ENCODE data around the gene RELL2.

Gene RELL2

DNA sequence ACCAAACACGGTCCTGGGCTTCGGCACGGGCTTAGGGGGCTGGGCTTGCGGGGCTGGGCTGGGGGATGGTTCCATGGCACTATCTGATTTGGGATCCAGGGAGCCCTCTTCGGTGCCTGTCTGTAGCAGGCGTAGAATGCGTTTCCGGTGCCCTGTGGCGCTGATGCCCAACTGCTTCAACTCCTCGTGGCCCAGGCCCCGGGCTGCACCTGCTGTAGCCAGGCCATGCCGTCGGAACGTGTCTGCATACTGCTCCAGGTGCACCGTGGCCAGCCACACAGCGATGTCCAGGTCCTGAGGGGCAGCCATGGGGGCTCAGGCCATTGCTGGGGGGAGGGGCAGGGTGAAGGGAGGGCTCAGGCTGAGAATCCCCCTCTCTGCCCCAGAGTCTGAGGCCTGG, 43.4 kb downstream of the RELL2 start:
- TF ChIP-seq, protein P1, sequence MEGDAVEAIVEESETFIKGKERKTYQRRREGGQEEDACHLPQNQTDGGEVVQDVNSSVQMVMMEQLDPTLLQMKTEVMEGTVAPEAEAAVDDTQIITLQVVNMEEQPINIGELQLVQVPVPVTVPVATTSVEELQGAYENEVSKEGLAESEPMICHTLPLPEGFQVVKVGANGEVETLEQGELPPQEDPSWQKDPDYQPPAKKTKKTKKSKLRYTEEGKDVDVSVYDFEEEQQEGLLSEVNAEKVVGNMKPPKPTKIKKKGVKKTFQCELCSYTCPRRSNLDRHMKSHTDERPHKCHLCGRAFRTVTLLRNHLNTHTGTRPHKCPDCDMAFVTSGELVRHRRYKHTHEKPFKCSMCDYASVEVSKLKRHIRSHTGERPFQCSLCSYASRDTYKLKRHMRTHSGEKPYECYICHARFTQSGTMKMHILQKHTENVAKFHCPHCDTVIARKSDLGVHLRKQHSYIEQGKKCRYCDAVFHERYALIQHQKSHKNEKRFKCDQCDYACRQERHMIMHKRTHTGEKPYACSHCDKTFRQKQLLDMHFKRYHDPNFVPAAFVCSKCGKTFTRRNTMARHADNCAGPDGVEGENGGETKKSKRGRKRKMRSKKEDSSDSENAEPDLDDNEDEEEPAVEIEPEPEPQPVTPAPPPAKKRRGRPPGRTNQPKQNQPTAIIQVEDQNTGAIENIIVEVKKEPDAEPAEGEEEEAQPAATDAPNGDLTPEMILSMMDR (IDR thresholded peaks at IDR 0.05): no peak
- TF ChIP-seq ZFX (IDR thresholded peaks at IDR 0.05; ENCODE audit: borderline replicate concordance): no peak
- H3K27ac ChIP-seq: no peak overlapping the region

DNA sequence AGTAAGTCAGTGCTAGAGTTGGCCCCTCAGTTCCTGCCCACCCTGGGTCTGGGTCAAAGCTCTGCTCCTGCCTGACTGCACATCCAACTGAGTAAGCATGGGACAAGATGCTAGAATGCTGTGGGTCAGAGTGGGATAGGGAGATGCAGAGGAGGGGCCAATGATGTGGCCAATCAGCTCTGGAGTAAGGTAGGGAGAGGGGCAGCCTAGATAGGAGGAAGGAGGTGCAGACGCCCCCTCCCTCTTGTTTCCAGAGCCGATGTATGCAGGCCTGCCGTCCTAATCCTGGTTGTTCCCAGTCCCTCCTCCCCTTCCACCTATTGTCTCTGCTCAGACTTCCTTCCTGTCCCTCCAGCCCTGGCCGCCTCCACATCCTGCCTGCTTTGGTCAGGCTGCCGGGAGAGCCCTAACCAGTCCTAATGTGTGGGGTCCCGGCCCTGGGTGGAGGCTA, 44.0 kb downstream of the RELL2 start:
- H3K27ac ChIP-seq: no peak overlapping the region
- TF ChIP-seq ZFX (IDR thresholded peaks at IDR 0.05; ENCODE audit: borderline replicate concordance): no peak
- TF ChIP-seq, protein P1 (IDR thresholded peaks at IDR 0.05): no peak

DNA sequence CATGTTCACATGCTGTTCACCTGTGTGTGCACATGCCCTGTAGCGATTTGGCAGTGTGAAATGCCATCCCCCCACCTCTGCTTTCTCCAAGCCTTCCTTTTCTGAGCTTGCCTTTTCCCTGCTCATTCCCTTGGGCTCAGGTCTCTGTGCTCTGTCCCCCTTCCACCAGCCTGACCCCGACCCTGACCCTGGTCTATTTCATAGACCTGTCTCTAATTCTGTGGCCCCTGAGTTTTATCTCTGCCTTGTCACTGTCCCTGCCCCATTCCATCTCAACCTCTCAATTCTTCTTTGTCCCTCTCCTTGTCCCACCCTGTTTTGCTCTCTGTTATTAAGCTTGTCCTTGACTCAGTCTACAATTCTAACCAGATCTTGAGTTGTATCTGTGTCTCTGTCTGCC, 44.5 kb downstream of the RELL2 start:
- TF ChIP-seq, protein P1 (IDR thresholded peaks at IDR 0.05): no peak
- TF ChIP-seq ZFX (IDR thresholded peaks at IDR 0.05; ENCODE audit: borderline replicate concordance): no peak
- H3K27ac ChIP-seq: no peak overlapping the region

DNA sequence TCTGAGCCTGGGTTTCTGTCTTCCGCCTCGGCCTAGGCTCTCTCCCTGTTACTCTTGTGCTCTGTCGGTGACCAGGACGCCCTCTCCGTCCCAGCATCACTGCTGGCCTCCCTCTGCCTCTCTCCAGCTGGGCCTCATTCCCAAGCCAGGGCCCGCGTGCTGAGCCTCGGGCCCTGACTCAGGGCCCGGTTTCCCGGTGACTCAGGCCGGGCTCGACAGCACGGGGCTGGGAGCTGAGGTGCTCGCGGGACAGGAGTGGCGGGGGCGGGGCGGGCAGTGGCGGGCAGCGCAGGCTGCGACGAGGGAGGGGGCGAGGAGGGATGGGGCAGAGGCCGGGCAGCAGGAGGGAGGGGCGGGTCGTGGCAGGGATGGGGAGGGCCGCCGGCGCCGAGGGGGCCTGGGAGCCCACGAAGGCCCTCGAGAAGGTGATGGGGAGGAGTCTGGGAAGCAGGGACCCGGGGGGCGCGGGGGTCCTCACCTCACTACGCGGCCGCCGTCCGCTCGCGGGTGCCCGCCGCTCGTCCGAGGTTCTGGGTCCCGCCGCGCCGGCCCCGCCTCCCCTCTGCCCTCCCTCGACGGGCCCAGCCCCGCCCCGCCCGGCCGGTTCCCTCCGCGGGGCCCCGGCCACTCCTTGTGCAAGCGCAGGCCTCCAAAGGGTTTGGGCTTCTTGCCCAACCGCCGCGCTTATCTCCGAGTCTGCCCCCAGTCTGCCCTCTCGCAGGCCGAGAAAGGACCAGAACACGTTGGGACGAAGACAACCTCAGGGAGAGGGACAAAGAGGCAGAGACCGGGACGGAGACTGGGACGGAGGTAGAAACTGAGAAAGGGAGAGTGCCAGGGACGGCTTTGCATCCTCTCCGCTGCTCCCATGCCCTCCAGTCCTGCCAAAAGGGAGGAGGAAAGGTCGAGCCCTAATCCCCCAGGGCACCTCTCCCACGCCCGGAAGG, 45.2 kb downstream of the RELL2 start, which contains the start of gene ARAP3:
ARAP3 (minus strand) TSS at position 536 of the 947 bp plus-strand sequence. CDS start 1,744 bp downstream, outside the sequence.
- no peak within 1 kb of the TSS for H3K27ac ChIP-seq

DNA sequence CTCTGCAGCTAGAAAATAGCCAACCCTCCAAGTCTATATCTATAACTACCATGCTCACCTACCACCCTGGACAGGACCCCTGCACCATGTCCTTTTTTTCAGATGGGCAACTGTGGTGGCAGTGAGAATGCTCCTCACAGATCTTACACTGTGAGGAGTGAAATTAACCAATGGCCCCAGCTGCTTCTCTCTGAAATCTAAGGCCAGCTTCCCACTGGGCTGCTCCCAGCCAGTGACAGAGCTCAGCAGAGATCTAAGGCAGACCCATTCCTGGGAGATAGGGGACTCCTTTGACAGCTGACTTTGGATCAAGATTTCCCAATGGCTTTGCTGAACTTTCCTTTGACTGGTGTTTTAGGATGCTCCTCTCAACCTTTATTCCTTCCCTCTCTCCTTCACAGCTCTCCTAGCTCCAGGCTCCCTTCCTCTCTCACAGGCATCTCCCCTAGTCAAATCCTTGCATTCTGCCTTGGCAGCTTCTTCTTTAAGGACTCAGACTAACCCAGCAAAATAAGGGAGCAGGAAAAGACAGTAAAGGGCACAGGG, 46.9 kb downstream of the RELL2 start:
- H3K27ac ChIP-seq: no peak overlapping the region
- TF ChIP-seq ZFX (IDR thresholded peaks at IDR 0.05; ENCODE audit: borderline replicate concordance): no peak
- TF ChIP-seq, protein P1 (IDR thresholded peaks at IDR 0.05): no peak

More for the DNA sequence above, 45.2 kb downstream of the RELL2 start, which contains the start of gene ARAP3:
- TF ChIP-seq ZFX (IDR thresholded peaks at IDR 0.05; ENCODE audit: borderline replicate concordance): no peak
- TF ChIP-seq, protein P1 (IDR thresholded peaks at IDR 0.05): no peak

DNA sequence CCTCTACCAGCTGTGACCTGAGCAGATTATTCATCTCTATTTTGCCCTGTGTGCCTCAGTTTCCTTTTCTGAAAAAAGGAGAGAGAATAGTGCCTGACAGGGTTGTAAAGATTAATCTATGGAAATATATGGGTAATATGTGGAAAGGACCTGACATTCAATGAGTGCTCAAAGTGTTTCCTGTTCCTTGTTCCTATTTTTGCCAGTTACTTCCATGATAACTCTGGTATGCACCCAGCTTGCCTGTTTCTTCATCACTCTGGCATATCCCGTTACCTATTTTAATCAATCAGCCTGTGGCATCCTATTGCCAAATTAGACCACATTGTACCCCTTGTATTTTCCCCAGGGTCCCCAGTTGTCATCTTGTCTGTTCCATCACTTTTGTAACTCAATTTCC, 48.8 kb downstream of the RELL2 start:
- TF ChIP-seq, protein P1 (IDR thresholded peaks at IDR 0.05): no peak
- no peak for TF ChIP-seq ZFX (IDR thresholded peaks at IDR 0.05; ENCODE audit: borderline replicate concordance)
- no peak overlapping the region for H3K27ac ChIP-seq

Data from 22Rv1 (cell line).